HG02840 (cell line): ENCODE results near the gene INPP5F.

Experiments
- ATAC-seq: cut with Tn5 transposase; IDR thresholded peaks from one replicate; pipeline ENCODE4 v1.9.1; 2021; ENCODE audit warnings: mild to moderate bottlenecking, moderate library complexity, moderate number of reproducible peaks; ENCODE audit not compliant: unreplicated experiment, low FRiP score

INPP5F gene

GRCh38 chr10:119725828-119726675, at the start of gene INPP5F:
Gene INPP5F (plus strand): TSS chr10:119726050. CDS start chr10:119726263, 213 bp downstream.
- peak; percentile 84 for ATAC-seq

- no peak for ATAC-seq
These were observed 48.7 kb upstream of the INPP5F start for GRCh38 chr10:119677126-119677525.

- no peak for ATAC-seq
These were observed 47.7 kb upstream of the INPP5F start for GRCh38 chr10:119677904-119678755.

- ATAC-seq, result no peak
These were observed 46.4 kb upstream of the INPP5F start for GRCh38 chr10:119679480-119679829.

- ATAC-seq, result no peak
These were observed 45.8 kb upstream of the INPP5F start for GRCh38 chr10:119680050-119680449.

GRCh38 chr10:119680650-119681081, 45.2 kb upstream of the INPP5F start:
- ATAC-seq, result no peak

- peak; percentile 69 for ATAC-seq
These were observed 39.2 kb upstream of the INPP5F start for GRCh38 chr10:119686465-119687191.

GRCh38 chr10:119687192-119688032, 38.4 kb upstream of the INPP5F start:
- ATAC-seq, result no peak

- no peak for ATAC-seq
These were observed 37.8 kb upstream of the INPP5F start for GRCh38 chr10:119688033-119688508.

- ATAC-seq, result no peak
These were observed 36.8 kb upstream of the INPP5F start for GRCh38 chr10:119689016-119689580.

- ATAC-seq, result no peak
These were observed 34.1 kb upstream of the INPP5F start for GRCh38 chr10:119691726-119692125.

- no peak for ATAC-seq
These were observed 32.4 kb upstream of the INPP5F start for GRCh38 chr10:119693262-119693957.

GRCh38 chr10:119694608-119695007, 31.2 kb upstream of the INPP5F start:
- no peak for ATAC-seq

GRCh38 chr10:119700321-119700954, 25.4 kb upstream of the INPP5F start:
- no peak for ATAC-seq

- no peak for ATAC-seq
These were observed 24.0 kb upstream of the INPP5F start for GRCh38 chr10:119701861-119702260.

GRCh38 chr10:119702583-119702982, 23.3 kb upstream of the INPP5F start:
- no peak for ATAC-seq

- no peak for ATAC-seq
These were observed 21.8 kb upstream of the INPP5F start for GRCh38 chr10:119703903-119704508.

- ATAC-seq, result peak; percentile 42
These were observed 20.4 kb upstream of the INPP5F start for GRCh38 chr10:119705434-119705831.
